NCI-H226 (cell line): Measurements from ENCODE around the gene SETDB1.
"Not testable (repeated sequence)": the region's sequence is repeated elsewhere in the genome, so short reads cannot be mapped to it uniquely, and the experiment has no call there.

Experiments used
- DNase-seq: peaks from one replicate; pipeline ENCODE4 v3.0.0-alpha.2; 2015

SETDB1 gene

DNA sequence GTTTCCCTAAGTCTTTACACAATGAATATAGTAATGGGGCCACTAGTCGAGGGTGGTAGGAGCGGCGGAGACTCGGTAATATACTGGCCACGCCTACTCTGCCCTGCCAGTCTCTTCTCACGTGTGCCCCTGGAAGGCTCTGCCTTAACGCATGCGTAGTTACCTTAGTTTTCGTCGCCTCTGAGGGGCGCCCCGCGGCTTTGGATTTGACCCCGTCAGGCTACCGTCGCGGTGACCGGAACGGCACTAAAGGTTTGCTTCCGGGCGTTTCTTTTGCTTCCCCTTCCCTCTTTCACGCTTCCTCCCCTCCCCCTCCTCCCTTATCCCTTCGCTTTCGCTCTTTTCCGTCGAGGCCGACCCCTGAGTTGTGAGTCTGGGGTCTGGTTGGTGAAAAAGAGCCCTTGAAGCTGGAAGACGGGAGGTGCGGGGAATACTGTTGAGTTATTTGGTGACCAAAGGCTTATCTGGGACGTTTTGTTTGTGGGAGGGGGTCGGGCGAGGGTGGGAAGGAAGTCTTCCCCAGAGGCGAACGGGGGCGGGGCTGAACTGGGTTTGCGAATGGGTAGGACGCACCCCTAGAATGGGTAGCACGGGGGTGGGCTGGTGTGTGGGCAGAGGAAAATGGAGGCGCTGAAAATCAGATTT lies at the start of gene SETDB1:
SETDB1 (plus strand) TSS at position 267 of the 645 bp plus-strand sequence. CDS start 1,352 bp downstream, outside the sequence.
- peak; percentile 96 for DNase-seq

DNA sequence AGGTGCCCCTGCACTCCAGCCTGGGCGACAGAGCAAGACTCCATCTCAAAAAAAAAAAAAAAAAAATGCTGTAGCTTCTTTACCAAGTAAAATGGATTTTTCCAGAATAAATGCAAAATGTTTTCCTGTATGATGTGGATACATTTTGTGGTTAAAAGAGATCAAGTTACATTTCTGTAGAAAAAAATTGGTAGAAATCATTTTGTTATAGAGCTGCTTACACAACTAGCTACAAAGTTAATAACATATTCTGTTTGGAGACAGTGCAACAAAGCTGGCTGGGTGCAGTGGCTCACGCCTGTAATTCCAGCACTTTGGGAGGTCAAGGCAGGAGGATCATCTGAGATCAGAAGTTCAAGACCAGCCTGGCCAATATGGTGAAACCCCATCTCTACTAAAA lies 47.2 kb upstream of the SETDB1 start:
- DNase-seq = not testable (repeated sequence)

DNA sequence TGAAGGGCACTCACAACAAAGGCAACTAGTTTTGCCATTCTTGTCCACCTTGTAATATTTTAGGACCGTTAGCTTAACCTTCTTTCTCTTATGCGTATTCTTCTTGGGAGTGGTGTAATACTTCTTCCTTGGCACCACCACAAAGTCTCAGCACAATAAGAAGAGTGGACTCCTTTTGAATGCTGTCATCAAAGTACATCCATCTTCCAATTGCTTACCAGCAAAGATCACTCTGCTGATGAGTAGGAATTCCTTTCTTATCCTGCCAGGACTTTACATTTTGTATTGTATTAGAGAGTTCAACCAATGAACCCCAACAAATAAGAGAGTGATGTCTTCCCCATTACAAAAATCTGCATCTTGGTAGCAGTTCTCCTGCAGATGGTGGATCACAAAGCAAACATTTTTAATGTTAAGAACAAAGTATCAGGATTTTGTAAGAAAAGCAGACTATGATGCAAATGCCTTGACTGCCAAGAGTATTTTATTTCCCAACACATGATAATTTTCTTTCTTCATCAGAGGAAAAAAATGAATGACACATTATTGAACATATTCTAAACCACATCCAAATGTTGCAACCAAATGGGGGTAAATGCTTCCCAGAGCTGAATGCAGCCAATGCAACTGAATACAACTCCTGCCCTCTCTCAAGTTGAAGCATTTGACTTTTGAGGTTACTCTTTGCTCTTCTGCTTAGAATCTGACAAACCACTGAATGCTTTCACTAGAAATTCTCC lies 44.7 kb upstream of the SETDB1 start:
- peak; percentile 85 for DNase-seq

DNA sequence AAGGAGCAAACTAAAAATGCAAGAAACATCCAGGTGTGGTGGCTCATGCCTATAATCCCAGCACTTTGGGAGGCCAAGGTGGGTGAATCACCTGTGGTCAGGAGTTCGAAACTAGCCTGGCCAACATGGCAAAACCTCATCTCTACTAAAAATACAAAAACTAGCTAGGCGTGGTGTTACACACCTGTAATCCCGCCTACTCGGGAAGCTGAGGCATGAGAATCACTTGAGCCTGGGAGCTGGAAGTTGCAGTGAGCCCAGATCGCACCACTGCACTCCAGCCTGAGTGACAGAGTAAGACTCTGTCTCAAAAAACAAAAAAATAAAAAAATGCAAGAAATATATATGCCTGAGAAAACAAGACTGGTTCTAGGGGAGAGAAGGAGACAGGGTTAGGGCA lies 43.0 kb upstream of the SETDB1 start:
- DNase-seq = not testable (repeated sequence)

DNA sequence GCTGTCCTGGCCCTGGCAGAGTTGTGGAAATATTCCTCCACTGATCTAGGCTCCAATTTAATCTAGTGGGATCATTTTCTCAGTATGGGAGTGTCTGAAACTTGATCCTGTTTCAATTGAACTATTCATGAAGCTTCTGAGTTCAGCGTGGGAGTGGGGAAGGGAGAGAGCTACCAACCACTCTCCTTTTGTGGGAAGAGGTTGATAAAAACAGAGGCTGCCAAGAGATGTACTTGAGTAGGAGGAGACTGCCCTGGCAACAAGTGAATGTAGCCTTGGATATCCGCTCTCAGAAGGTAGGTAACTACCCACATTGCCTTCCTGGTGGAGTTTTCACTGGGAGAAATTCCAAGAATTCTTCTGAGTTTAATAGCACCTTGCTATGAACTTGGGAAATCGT lies 39.1 kb upstream of the SETDB1 start, which contains the start of gene CTXND2:
CTXND2 (plus strand) TSS at position 119 of the 400 bp plus-strand sequence. CDS start 25,179 bp downstream, outside the sequence.
- DNase-seq = peak; percentile 99

DNA sequence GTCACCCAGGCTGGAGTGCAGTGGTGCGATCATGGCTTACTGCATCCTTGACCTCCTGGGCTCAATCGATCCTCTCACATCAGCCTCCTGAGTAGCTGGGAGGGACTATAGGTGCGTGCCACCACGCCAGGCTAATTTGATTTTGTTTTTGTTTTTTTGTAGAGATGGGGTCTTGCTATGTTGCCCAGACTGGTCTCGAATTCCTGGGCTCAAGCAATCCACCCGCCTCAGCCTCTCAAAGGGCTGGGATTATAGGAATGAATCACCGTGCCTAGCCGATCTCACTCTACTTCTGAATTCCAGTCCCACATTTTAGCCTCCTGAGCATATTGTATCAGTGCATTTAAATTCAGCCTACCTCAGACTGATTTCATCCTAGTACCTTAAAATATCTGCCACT lies 37.4 kb upstream of the SETDB1 start:
- no peak for DNase-seq

DNA sequence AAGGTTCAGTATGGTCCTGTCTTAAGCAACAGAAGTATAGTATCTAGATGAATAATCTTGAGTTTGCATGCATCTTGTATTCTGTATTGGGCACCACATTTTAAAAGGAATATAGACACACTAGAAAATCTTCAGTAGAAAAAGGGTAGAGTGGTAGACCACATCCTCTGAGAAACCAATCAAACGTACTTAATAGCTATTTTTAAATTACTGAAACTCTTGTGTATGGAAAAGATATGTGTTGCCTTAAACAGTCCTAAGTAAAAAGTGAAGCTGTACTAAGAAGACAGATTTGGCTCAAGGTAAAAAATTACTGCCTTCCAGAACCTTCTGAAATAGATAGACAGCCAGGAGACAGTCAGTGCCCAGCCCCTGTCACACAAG lies 36.1 kb upstream of the SETDB1 start:
- no peak for DNase-seq

DNA sequence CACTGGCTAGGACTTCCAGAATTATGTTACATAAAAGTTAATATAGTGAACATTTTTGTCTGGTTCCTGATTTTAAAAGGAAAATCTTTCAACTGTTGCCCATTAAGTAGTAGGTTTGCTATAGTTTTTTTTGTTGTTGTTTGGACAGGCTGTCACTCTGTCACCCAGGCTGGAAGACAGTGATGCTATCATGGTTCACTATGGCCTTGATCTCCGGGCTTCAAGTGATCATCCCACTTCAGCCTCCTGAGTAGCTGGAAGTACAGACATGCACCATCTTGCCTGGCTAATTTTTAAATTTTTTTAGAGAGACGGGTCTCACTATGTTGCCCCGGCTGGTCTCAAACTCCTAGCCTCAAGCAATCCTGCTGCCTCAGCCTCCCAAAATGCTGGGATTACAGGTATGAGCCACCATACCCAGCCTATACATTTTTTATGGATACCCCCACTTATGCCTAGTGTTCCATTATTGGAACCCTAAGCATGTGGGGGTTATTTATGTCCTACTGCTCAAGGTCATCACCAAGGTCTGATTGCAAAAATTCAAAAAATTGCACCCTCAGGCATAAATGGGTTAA lies 32.7 kb upstream of the SETDB1 start:
- DNase-seq = no peak

DNA sequence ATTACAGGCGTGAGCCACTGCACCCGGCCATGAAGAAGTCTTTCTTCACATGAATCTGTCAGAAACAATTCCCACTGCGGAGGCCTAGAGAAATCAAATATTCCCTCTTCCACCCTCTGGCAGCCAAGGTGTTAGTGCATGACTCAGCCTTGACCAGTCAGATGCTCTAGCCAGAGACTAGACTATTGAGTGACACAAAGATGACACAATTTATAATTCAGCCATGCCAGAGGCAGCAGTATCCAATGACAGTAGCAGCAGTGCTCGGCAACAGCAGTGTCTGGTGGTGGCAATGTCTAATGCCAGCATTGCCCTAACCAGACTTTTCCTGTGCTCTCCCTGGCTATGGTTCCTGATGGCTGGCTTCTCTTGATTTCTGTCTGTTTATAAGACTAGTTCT lies 30.5 kb upstream of the SETDB1 start:
- peak; percentile 28 for DNase-seq

DNA sequence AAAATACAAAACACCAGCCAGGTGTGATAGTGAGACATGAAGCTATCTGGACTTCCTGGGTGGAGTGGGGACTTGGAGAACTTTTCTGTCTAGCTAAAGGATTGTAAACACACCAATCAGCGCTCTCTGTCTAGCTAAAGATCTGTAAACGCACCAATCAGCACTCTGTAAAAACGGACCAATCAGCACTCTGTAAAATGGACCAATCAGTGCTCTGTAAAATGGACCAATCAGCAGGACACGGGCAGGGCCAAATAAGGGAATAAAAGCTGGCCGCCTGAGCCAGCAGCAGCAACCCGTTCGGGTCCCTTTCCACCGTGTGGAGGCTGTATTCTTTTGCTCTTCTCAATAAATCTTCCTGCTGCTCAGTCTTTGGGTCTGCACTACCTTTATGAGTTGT lies 26.4 kb upstream of the SETDB1 start:
- not testable (repeated sequence) for DNase-seq

DNA sequence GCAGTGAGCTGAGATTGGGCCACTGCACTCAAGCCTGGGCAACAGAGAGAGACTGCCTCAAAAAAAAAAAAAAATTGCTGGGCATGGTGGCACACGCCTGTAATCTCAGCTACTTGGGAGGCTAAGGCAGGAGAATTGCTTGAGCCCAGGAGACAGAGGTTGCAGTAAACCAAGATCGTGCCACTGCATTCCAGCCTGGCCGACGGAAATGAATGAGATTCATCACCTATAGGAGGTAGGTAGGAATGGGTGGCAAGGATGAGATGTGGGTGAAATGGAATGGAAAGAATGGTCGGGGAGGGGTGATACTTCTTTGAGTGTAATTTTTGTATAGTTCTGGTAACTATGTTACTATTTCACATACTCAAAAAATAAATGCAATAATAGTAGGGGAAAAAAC lies 23.8 kb upstream of the SETDB1 start:
- no peak for DNase-seq

DNA sequence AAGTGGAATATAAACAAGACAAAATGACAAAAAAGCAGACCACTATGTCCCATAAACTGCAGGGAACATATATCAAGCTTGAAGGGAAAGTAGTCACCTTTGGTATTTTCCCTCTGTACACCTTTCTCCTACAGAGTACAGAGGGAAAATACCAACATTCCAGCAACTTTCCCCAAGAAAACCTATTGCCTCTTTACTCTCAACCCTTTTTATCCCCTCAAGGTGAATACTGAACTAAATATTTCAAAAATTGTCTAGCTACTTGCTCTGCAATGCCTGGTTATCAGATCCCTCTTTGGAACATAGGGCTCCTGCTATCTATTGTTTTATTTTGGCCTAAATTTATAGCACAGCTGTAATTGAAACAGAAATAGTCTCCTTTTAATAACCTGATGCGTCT lies 23.4 kb upstream of the SETDB1 start:
- no peak for DNase-seq

DNA sequence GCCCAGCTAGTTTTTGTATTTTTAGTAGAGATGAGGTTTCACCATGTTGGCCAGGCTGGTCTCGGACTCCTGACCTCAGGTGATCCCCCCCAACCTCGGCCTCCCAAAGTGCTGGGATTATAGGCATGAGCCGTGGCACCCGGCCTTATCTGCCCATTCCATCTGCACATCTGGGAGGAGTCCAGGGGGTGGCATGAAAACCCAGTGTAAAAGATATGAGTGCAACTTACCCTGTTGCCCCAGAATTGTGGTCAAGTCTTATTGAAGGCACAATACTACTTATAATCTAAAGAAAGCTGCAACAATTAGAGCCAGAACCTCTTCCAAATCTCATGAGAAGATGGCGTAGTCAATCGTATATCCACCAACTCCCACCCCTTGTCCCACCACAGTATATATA lies 20.9 kb upstream of the SETDB1 start:
- no peak for DNase-seq

DNA sequence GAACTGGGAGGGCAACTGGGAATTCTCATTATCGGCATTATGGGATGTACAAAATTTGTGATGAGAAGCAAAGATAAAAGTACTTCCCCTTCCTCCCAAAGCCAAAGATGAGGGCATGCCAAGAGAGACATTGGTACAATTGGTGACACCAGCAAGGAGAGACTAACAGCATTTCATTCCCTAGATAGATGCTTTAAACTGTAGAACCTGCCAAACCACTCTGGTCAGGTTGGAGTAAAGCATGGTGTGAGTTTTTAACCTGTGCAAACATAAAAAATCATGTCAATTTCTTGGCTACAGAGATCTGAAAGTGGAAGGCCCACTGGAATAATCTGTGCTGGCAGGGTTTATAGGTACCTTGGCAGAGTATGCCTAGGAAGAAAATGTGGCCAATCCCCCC lies 19.8 kb upstream of the SETDB1 start:
- no peak for DNase-seq

DNA sequence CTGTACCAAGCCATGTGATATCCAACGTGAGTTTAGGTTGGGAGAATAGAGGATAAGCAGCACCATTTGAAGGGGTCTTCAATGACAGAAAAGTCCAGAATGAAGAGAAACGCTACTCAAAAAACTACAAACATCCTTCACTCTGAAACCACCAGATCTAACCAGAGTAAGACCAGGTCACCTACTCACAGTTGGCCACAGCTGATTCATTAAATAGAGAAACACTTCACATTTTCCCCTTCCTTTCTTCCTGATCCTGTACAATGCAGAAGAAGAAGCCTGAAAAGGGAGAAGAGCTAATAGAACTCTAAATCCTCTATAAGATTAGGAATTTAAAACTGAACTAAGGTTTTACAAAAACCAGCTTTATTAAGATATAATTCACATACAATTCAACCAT lies 19.4 kb upstream of the SETDB1 start:
- no peak for DNase-seq

DNA sequence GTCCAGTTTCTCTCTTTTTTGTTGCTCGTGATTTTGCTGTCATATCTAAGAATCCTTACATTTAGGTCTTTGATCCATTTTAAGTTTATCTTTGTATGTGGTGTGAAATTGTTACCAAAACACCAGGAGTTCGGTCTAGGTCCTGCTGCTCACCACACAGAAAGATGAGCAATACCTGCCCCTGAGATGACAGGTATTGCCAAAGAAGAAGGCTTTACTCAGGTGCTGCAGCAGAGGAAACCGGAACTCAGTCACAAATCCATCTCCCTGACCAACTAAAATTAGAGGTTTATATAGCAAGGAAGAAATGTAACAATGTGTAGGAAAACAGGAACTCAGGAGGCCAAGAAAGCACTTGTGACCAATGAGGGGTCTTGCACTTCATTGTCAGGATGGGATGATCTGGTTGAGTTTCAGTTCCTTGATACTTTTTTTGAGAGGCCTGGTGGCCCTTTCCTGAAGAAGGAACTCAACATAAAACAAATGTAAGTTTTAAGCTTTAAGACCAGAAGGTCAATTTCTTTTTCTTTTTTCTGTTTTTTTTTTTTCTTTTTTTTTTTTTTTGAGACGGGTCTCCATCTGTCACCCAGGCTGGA lies 16.5 kb upstream of the SETDB1 start:
- no peak for DNase-seq

DNA sequence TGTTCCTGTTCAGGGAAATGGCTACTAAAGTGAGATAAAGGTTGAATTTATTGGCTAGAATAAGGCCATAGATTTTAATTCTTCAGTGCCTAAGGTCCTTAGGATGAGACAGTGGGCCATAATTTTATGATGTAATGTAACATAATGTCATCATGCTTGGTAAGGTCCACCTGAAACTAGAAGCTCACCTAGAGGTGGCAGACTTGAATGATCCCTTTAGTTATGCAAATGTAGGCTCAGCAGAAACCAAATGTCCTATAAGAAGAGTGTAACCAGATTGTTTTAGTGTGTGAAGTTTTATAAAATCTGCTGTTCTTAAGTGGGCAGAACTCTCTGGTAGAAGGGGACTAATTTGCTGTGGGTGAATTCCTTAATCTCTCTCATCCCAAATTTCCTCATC lies 13.5 kb upstream of the SETDB1 start:
- DNase-seq = no peak

DNA sequence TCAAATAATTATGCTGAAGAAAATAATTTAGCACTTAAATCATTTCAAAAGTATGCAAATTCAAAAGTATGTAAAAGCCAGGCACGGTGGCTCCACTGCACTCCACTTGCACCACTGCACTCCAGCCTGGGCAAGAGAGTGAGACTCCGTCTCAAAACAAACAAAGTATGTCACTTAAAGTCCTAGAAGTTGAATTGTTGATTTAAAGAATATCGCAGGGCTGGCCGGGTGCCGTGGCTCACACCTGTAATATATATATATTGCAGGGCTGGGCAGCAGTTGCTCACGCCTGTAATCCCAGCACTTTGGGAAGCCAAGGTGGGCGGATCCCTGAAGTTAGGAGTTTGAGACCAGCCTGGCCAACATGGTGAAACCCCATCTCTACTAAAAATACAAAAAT lies 8.8 kb upstream of the SETDB1 start:
- DNase-seq = no peak

DNA sequence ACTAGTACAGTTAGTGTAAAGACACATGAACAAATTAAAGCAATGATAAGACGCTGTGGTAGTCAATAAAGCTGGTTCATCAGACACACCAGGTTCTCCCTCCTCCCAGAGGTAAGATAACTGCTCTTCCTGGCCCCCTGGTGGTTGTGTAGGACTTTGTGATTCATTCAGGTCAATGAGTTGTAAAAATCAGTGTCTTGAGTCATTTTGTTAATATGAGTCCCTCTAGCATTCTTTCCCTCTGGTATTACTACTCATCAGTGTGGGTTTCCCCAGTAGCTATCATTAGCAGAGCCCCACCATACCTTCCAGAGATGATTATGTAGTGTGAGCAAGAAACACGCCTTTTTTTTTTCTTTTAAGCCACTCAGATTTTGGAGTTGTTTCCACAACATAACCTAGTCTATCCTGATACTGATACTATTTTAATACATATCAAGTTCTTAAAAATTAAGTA lies 3.6 kb upstream of the SETDB1 start:
- peak; percentile 78 for DNase-seq

DNA sequence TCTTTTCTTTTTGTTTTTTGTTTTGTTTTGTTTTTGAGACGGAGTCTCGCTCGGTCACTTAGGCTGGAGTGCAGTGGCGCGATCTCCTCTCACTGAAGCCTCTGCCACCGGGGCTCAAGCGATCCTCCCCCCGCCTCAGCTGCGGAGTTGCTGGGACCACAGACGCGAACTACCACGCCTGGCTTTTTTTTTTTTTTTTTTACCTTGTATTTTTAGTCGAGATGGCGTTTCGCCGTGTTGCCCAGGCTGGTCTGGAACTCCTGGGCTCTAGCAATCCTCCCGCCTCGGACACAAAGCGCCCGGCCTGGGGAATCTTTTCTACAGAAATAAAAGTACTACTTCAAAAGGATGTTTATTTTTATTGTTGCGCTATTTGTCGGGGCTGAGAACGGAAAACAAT lies 1.1 kb upstream of the SETDB1 start:
- no peak for DNase-seq

DNA sequence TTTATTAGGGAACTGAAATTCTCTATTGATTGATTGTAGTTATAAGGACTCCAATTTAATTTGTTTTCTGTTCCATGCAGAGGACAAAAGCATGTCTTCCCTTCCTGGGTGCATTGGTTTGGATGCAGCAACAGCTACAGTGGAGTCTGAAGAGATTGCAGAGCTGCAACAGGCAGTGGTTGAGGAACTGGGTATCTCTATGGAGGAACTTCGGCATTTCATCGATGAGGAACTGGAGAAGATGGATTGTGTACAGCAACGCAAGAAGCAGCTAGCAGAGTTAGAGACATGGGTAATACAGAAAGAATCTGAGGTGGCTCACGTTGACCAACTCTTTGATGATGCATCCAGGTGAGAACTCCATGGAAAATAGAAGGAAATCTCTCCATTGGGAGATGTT lies 1.5 kb downstream of the SETDB1 start:
- DNase-seq = no peak

DNA sequence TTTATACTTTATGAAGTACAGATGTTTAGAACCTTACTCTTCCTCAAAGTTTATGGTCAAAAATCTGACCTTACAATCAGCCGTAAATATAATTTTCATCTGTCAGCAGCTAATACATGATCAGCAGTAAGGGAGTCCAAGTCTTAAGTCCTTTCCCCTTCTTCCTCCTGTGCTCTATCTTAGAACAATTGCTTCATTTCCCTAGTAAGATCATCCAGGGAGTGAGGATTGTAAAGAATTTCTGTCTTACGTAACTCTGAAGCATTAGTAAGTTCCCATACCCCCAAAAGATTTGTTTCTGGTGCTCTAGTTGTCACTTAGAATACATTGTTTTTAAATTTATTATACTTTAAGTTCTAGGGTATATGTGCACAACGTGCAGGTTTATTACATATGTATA lies 2.1 kb downstream of the SETDB1 start:
- peak; percentile 2 for DNase-seq

DNA sequence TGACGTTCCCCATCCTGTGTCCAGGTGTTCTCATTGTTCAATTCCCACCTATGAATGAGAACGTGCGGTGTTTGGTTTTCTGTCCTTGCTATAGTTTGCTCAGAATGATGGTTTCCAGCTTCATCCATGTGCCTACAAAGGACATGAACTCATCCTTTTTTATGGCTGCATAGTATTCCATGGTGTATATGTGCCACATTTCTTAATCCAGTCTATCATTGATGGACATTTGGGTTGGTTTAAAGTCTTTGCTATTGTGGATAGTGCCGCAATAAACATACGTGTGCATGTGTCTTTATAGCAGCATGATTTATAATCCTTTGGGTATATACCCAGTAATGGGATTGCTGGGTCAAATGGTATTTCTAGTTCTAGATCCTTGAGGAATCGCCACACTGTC lies 2.6 kb downstream of the SETDB1 start:
- DNase-seq = not testable (repeated sequence)

DNA sequence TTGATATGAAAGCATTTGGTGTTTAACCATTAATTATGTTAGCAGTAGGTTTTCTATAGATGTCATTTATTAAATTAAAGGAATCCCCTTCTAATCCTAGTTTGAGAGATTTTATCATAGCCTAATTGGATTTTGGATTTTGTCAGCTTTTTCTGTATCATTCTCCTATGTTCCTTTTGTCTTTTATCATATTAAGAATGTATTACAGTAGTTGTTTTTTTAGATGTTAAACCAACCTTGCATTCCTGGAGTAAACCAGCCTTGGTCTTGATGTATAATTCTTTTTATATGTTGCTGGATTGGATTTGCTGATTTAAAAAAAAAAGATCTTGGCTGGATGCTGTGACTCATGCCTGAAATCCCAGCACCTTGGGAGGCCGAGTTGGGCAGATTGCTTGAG lies 5.6 kb downstream of the SETDB1 start:
- no peak for DNase-seq
